ENCODE results near the gene CTAGE9.

The CTAGE9 gene

DNA sequence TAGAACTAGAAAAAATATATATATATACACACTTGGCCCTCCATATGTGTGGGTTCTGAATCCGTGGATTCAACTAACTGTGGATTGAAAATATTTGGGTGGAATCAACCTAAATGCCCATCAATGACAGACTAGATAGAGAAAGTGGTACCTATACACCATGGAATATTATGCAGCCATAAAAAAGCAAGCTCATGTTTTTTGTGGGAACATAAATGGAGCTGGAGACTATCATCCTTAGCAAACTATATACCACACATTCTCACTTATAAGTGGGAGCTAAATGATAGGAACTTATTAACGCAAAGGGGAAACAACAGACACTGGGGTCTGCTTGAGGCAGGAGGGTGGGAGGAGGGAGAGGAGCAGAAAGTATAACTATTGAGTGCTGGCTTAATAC lies 37.6 kb downstream of the CTAGE9 start:
- no peak for DNase-seq (ENCODE audit: low read depth)

DNA sequence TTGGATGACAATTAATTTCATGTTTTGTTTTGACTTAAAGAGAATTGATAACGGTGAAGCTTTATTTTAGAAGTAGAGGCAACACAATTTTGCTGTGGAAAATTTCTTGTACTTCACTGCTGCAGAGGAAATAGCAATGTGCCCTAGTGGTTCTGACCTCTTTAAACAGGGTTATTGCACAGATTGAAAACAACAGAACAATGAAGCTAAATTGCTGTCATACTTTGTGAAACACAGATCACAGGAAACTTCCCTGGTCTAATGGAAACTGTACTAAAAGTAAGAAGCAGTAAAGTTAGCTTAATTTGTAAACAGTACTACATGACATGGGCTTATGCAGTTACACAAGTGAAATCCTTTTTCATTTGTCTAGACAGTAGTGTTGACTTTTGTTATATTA lies 40.9 kb downstream of the CTAGE9 start:
- DNase-seq (ENCODE audit: low read depth) = no peak

DNA sequence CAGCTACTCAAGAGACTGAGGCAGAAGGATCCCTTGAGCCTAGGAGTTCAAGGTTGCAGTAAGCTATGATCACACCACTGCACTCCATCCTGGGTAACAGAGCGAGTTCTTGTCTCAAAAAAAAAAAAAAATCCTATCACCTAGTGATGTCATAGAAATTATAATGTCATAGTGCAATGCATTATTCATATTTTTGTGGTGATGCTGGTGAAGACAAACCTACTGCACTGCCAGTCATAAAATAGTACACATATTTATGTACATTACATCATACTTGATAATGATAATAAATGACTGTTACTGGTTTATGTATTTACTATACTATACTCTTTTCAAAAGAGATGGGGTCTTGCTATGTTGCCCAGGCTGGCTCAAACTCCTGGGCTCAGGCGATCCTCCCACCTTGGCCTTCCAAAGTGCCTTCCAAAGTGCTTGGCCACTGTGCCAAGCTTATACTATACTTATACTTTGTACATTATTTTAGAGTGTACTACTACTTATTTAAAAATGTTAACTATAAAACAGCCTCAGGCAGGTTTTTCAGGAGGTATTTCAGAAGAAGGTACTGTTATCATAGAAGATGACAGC lies 47.1 kb downstream of the CTAGE9 start:
- DNase-seq (ENCODE audit: low read depth) = no peak

GRCh38 chr6:131660195-131660594 lies 50.6 kb downstream of the CTAGE9 start:
- DNase-seq (ENCODE audit: low read depth) = peak; percentile 7
